Mucosa of gallbladder (tissue), 1 donor: ENCODE data around the gene ZNF8. TPM values are rescaled to one million over a fixed set of nuclear protein-coding genes. Genes with fewer than 3 reads are reported as not detected.

ENCODE experiments used
- DNase-seq: peaks from one replicate; pipeline ENCODE4 v3.0.0-alpha.2; 2020; ENCODE audit warnings: low spot score
- total RNA-seq: library from RNA; stranded (reverse); gene quantifications from one replicate; pipeline ENCODE4 v1.2.1, GENCODE V29; 2021
- donor health status: DM: no; HTN: no; CAD: no.

ZNF8 gene
- total RNA-seq, 1 donor from 2014 or later: 6.1 TPM

GRCh38 chr19:58296104-58296503 is 17.3 kb downstream of the ZNF8 start:
- no peak for DNase-seq

- no peak for DNase-seq
Observed at GRCh38 chr19:58300620-58301019, 21.9 kb downstream of the ZNF8 start.

GRCh38 chr19:58304255-58304654 is 25.5 kb downstream of the ZNF8 start:
- no peak for DNase-seq

- DNase-seq: no peak
Observed at GRCh38 chr19:58304748-58305064, 26.0 kb downstream of the ZNF8 start.

GRCh38 chr19:58305065-58305931 is 26.5 kb downstream of the ZNF8 start, which contains the start of gene ERVK3-1:
Gene ERVK3-1 (plus strand): TSS chr19:58305377. CDS start chr19:58312169, 6,792 bp downstream.
- peak; percentile 96 for DNase-seq

GRCh38 chr19:58305932-58306323 is 27.2 kb downstream of the ZNF8 start:
- DNase-seq: no peak

GRCh38 chr19:58307736-58308135 is 29.0 kb downstream of the ZNF8 start:
- DNase-seq: no peak

- DNase-seq: peak; percentile 30
Observed at GRCh38 chr19:58310685-58311084, 31.9 kb downstream of the ZNF8 start.

GRCh38 chr19:58311345-58311865 is 32.6 kb downstream of the ZNF8 start:
- no peak for DNase-seq

GRCh38 chr19:58315580-58315979 is 36.8 kb downstream of the ZNF8 start:
- DNase-seq: no peak

- no peak for DNase-seq
Observed at GRCh38 chr19:58317476-58318072, 38.8 kb downstream of the ZNF8 start.

GRCh38 chr19:58318297-58318696 is 39.5 kb downstream of the ZNF8 start:
- DNase-seq: no peak

- no peak for DNase-seq
Observed at GRCh38 chr19:58319241-58319640, 40.5 kb downstream of the ZNF8 start.

- DNase-seq: no peak
Observed at GRCh38 chr19:58325311-58326022, 46.7 kb downstream of the ZNF8 start.

GRCh38 chr19:58326501-58326913 is 47.8 kb downstream of the ZNF8 start:
- DNase-seq: no peak

GRCh38 chr19:58326914-58327726 is 48.4 kb downstream of the ZNF8 start, which contains the start of gene ZSCAN22:
Gene ZSCAN22 (plus strand): TSS chr19:58326994. CDS start chr19:58334803, 7,809 bp downstream.
- peak; percentile 97 for DNase-seq

GRCh38 chr19:58328999-58329398 is 50.2 kb downstream of the ZNF8 start:
- no peak for DNase-seq

- no peak for DNase-seq
Observed at GRCh38 chr19:58330458-58330857, 51.7 kb downstream of the ZNF8 start.

GRCh38 chr19:58332697-58333096 is 53.9 kb downstream of the ZNF8 start:
- DNase-seq: no peak

GRCh38 chr19:58334691-58335249 is 56.0 kb downstream of the ZNF8 start:
- no peak for DNase-seq

GRCh38 chr19:58335630-58336029 is 56.9 kb downstream of the ZNF8 start:
- no peak for DNase-seq
